Measurements from ENCODE around the gene CBX1. TPM values are rescaled to one million over a fixed set of nuclear protein-coding genes. Genes with fewer than 3 reads are reported as not detected.

Gene CBX1
- total and polyA plus RNA-seq, 4 donors: 3.4 to 11.6 (median 9.6) TPM

- Histone ChIP-seq H3K9ac (ENCODE audit: low read depth in 1 of 2, low read length in 2 of 2) (no peak overlapping the region), H3K4me1 (ENCODE audit: control insufficient read depth in 4 of 4, insufficient read depth in 4 of 4, low read length in 3 of 4) (peaks cover 31 to 66% (median 48%) of the 10 kb centered on the region in 4 donors), H3K4me3 (ENCODE audit: low read depth in 1 of 3, low read length in 3 of 3) (no peak overlapping the region), H3K27ac (ENCODE audit: low read depth in 1 of 2, low read length in 2 of 2) (no peak overlapping the region), H3K9me3 (ENCODE audit: control insufficient read depth in 4 of 4, low read length in 3 of 4) (no peaks in the 10 kb centered on the region), H3K36me3 (ENCODE audit: control insufficient read depth in 4 of 4, insufficient read depth in 3 of 4, low read depth in 1 of 4, low read length in 3 of 4) (peaks cover 10 to 44% (median 38%) of the 10 kb centered on the region in 4 donors), H3K27me3 (ENCODE audit: control insufficient read depth in 4 of 4, insufficient read depth in 4 of 4, low read length in 3 of 4) (no peaks in the 10 kb centered on the region)
- WGBS: 93% methylated on average over 10 of the region's 10 CpGs
- TF ChIP-seq TAF1 (conservative IDR thresholded peaks at IDR 0.05) (no peak), FOXA1 (IDR thresholded peaks at IDR 0.05) (no peak), YY1 (IDR thresholded peaks at IDR 0.05) (no peak), RXRA (IDR thresholded peaks at IDR 0.05) (no peak), HNF4A (conservative IDR thresholded peaks at IDR 0.05) (no peak)
- TF ChIP-seq, protein P1, sequence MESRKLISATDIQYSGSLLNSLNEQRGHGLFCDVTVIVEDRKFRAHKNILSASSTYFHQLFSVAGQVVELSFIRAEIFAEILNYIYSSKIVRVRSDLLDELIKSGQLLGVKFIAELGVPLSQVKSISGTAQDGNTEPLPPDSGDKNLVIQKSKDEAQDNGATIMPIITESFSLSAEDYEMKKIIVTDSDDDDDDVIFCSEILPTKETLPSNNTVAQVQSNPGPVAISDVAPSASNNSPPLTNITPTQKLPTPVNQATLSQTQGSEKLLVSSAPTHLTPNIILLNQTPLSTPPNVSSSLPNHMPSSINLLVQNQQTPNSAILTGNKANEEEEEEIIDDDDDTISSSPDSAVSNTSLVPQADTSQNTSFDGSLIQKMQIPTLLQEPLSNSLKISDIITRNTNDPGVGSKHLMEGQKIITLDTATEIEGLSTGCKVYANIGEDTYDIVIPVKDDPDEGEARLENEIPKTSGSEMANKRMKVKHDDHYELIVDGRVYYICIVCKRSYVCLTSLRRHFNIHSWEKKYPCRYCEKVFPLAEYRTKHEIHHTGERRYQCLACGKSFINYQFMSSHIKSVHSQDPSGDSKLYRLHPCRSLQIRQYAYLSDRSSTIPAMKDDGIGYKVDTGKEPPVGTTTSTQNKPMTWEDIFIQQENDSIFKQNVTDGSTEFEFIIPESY (IDR thresholded peaks at IDR 0.05): no peak
- no peak for DNase-seq (ENCODE audit: low spot score)
These were observed 45.0 kb downstream of the CBX1 start for GRCh38 chr17:48056246-48056745.

DNA sequence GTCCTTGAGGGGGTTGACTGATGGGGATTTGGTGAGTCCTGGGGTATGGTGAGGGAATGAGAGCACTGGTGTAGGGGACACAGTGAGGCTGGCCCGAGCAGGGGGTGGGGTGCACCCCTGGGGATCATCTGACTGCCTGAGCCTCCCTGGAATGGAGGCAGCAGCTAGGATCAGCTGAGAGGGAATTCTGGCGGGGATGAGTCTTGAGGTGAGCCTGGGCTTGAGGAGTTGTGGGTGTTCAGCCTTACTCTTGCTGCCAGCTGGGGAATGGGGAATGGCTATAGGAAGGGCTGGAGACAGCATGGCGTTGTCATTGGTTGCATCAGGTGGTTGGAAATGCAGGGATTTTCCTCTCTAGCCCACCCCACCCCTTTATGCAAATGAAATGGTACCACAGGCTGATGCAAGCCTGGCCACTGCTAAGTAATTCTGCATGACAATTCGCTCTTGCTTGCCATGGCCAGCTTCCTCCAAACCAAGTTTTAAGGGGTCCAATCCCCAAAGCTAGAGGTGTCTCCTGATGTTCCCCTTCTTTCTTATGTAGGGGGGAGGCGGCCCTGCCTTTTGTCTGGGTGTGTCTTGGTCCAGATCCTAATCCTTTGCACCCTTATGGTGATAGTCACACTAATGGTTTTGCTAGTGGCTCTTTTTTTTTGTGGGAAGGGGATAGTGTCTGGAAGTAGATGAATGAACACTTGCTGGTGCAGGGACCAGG is 45.6 kb downstream of the CBX1 start:
- no peaks in the 10 kb centered on the region for H3K9me3 ChIP-seq (ENCODE audit: control insufficient read depth in 4 of 4, low read length in 3 of 4)
- no peak overlapping the region for H3K4me3 ChIP-seq (ENCODE audit: low read depth in 1 of 3, low read length in 3 of 3)
- H3K36me3 ChIP-seq (ENCODE audit: control insufficient read depth in 4 of 4, insufficient read depth in 3 of 4, low read depth in 1 of 4, low read length in 3 of 4): peaks cover 10 to 42% (median 37%) of the 10 kb centered on the region in 4 donors
- no peak for DNase-seq (ENCODE audit: low spot score)
- H3K4me1 ChIP-seq (ENCODE audit: control insufficient read depth in 4 of 4, insufficient read depth in 4 of 4, low read length in 3 of 4): peaks cover 34 to 72% (median 54%) of the 10 kb centered on the region in 4 donors
- no peak overlapping the region for H3K9ac ChIP-seq (ENCODE audit: low read depth in 1 of 2, low read length in 2 of 2)
- no peaks in the 10 kb centered on the region for H3K27me3 ChIP-seq (ENCODE audit: control insufficient read depth in 4 of 4, insufficient read depth in 4 of 4, low read length in 3 of 4)
- 85% methylated on average over 5 of the region's 5 CpGs for WGBS
- H3K27ac ChIP-seq (ENCODE audit: low read depth in 1 of 2, low read length in 2 of 2): no peak overlapping the region
- TF ChIP-seq FOXA1 (IDR thresholded peaks at IDR 0.05) (no peak), RAD21 (IDR thresholded peaks at IDR 0.05) (no peak), HNF4G (IDR thresholded peaks at IDR 0.05) (no peak), FOXA2 (IDR thresholded peaks at IDR 0.05) (no peak)

DNA sequence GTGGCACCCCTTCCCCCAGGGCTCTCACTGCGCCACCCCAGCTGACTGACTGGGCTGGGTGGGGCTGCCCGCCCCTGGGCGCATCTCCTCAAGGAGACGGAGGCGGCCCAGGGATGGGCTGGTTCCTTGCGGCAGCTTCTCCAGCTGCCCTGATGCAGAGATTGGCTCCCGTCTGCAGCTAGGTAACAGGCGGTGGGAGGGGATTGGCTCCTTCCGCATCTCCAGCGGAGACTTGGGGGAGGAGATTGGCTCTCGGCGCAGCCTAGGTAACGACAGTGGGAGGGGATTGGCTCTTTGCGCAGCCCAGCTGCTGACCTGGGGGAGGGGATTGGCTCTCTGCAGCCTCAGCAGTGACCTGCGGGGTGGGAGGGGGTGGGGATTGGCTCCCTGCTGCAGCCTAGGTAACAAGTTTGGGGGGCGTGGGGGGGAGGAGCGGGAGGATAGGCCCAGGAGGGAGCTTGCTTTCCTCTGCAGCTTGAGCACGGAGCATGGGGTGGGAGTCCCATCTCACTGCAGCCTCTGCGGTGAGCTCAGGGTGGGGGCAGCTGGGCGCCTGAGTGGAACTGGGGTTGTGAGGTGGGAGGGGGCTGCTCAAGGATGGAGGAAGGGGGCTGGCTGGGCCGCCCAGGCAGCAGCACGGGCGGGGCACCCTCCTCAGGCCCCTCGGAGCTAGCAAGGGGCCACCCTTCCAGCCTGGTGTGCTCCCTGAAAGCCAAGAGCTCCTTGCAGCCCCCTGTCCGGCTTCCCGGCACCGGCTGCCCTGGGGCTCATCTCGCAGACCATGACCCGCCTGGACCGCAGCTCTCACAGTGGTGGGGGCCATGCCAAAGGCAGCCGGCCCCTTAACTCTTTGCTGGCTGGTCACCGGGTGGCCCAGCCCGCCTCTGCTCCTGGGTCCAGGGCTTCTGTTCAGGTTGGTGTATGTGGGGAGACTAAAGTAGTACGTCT is 46.8 kb downstream of the CBX1 start:
- TF ChIP-seq SP1 (IDR thresholded peaks at IDR 0.05): peak; percentile 15
- TF ChIP-seq, protein P2, sequence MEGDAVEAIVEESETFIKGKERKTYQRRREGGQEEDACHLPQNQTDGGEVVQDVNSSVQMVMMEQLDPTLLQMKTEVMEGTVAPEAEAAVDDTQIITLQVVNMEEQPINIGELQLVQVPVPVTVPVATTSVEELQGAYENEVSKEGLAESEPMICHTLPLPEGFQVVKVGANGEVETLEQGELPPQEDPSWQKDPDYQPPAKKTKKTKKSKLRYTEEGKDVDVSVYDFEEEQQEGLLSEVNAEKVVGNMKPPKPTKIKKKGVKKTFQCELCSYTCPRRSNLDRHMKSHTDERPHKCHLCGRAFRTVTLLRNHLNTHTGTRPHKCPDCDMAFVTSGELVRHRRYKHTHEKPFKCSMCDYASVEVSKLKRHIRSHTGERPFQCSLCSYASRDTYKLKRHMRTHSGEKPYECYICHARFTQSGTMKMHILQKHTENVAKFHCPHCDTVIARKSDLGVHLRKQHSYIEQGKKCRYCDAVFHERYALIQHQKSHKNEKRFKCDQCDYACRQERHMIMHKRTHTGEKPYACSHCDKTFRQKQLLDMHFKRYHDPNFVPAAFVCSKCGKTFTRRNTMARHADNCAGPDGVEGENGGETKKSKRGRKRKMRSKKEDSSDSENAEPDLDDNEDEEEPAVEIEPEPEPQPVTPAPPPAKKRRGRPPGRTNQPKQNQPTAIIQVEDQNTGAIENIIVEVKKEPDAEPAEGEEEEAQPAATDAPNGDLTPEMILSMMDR (IDR thresholded peaks at IDR 0.05; ENCODE audit: low read depth, low read length, missing input control): no peak

More for the DNA sequence above, 46.8 kb downstream of the CBX1 start:
- Histone ChIP-seq H3K36me3 (ENCODE audit: control insufficient read depth in 4 of 4, insufficient read depth in 3 of 4, low read depth in 1 of 4, low read length in 3 of 4) (peaks cover 9 to 33% (median 32%) of the 10 kb centered on the region in 4 donors), H3K9ac (ENCODE audit: low read depth in 1 of 2, low read length in 2 of 2) (no peak overlapping the region), H3K27ac (ENCODE audit: low read depth in 1 of 2, low read length in 2 of 2) (peak overlapping the region; percentile 93 to 99), H3K4me1 (ENCODE audit: control insufficient read depth in 4 of 4, insufficient read depth in 4 of 4, low read length in 3 of 4) (peaks cover 37 to 73% (median 55%) of the 10 kb centered on the region in 4 donors), H3K27me3 (ENCODE audit: control insufficient read depth in 4 of 4, insufficient read depth in 4 of 4, low read length in 3 of 4) (no peaks in the 10 kb centered on the region), H3K9me3 (ENCODE audit: control insufficient read depth in 4 of 4, low read length in 3 of 4) (no peaks in the 10 kb centered on the region), H3K4me3 (ENCODE audit: low read depth in 1 of 3, low read length in 3 of 3) (no peak overlapping the region)
- DNase-seq (ENCODE audit: low spot score): no peak
- WGBS: 46% methylated on average over 34 of the region's 34 CpGs
